ENCODE results near the gene RPRD1A.
"Not testable (repeated sequence)": the region's sequence is repeated elsewhere in the genome, so short reads cannot be mapped to it uniquely, and the experiment has no call there.

RPRD1A gene, protein sequence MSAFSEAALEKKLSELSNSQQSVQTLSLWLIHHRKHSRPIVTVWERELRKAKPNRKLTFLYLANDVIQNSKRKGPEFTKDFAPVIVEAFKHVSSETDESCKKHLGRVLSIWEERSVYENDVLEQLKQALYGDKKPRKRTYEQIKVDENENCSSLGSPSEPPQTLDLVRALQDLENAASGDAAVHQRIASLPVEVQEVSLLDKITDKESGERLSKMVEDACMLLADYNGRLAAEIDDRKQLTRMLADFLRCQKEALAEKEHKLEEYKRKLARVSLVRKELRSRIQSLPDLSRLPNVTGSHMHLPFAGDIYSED

DNA sequence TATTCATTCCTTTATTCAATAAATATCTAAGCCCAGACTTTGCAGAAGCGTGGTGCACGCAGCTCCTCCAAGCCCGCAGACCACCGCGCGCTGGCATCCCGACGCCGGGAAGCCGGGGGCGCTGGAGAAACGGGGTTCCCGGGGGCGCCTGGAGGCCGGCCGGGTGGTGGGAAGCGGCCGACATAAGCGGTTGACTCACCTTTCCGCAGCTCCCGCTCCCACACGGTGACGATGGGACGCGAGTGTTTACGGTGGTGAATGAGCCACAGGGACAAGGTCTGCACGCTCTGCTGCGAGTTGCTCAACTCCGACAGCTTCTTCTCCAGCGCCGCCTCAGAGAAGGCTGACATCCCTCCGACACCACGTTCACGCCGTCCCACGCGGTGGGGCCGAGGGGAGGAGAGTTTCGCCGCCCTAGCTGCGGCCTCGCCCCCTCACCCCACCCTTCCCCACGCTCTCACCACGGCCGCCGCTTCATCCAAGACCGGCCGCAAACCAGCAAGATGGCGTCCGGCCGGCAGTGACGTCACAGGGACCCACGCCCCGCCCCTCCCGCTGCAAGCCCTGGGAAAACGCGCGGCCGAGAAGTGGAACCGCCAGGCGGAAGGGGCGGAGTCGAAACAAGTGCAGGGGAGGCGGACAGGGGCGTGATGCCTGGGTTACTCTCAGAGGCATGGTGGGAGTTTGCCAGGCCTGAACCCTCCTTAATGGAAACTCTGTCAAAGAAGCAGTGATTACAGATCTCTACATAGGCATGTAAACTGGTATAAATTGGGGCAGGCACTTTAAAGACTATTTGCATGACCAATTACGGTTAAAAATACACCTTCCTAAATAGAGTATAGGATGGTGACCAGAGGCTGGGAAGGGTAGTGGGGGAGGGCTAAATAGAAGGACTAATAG, at the start of gene RPRD1A:
Gene RPRD1A (minus strand): TSS at position 505 of the 903 bp plus-strand sequence. CDS start 155 bp downstream, at position 350.
- peak; percentile 96 for DNase-seq (ENCODE audit: low read depth in 1 of 2, low spot score in 1 of 2)

DNA sequence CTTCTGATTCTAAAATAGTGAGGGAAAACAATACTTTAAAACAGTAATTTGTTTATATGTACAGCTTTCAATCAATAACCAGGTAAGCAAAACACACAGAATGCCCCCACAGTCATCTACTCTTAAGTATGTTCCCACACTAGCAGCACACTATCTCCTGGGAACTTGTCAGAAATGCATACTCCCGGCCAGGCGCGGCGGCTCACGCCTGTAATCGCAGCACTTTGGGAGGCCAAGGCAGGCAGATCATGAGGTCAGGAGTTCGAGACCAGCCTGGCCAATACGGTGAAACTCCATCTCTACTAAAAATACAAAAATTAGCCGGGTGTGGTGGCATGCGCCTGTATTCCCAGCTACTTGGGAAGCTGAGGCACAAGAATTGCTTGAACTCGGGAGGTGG, 49.4 kb upstream of the RPRD1A start:
- DNase-seq (ENCODE audit: low read depth in 1 of 2, low spot score in 1 of 2) = not testable (repeated sequence)

GRCh38 chr18:36114738-36115137, 47.4 kb upstream of the RPRD1A start:
- no peak for DNase-seq (ENCODE audit: low read depth in 1 of 2, low spot score in 1 of 2)

GRCh38 chr18:36114251-36114650, 46.9 kb upstream of the RPRD1A start:
- DNase-seq (ENCODE audit: low read depth in 1 of 2, low spot score in 1 of 2) = no peak

GRCh38 chr18:36112302-36112701, 44.9 kb upstream of the RPRD1A start:
- DNase-seq (ENCODE audit: low read depth in 1 of 2, low spot score in 1 of 2) = no peak

- no peak for DNase-seq (ENCODE audit: low read depth in 1 of 2, low spot score in 1 of 2)
Measured at GRCh38 chr18:36109737-36110136, 42.4 kb upstream of the RPRD1A start.

- DNase-seq (ENCODE audit: low read depth in 1 of 2, low spot score in 1 of 2) = no peak
Measured at GRCh38 chr18:36108601-36109000, 41.2 kb upstream of the RPRD1A start.

GRCh38 chr18:36108196-36108595, 40.8 kb upstream of the RPRD1A start:
- no peak for DNase-seq (ENCODE audit: low read depth in 1 of 2, low spot score in 1 of 2)

DNA sequence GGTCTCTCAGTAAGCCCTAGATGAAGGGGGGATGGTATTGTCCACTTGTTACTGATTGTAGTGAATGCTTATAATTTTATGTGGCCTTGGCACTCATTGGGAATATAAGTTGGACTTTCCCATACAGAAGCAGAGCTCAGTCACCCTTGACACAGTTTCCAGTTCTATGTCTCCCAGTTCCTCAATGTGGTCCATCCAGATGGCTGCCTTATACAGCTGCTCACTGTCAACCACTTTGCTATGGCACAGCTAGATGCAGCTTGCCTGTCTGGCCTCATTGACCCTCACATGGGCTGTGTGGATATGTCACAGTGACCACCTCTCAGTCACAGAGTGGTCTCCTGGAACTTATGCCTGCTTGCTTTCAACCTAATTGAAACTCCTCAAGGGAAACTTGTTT, 40.1 kb upstream of the RPRD1A start:
- no peak for DNase-seq (ENCODE audit: low read depth in 1 of 2, low spot score in 1 of 2)

DNA sequence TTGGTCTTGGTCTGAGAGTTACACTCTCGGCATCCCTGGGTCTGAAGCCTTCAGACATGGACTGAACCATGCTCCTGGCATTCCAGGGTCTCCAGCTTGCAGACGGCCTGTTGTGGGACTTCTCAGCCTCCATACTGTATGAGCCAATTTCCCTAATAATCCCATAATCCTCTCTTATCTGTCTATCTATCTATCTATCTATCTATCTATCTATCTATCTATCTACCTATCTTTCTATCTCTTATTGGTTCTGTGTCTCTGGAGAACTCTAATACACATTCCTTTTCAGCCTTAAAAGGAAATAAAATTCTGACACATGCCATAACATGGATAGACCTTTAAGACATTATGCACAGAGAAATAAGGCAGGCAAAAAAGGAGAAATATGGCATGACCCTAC, 37.4 kb upstream of the RPRD1A start:
- DNase-seq (ENCODE audit: low read depth in 1 of 2, low spot score in 1 of 2) = no peak

- no peak for DNase-seq (ENCODE audit: low read depth in 1 of 2, low spot score in 1 of 2)
Measured at GRCh38 chr18:36101943-36102342, 34.6 kb upstream of the RPRD1A start.

DNA sequence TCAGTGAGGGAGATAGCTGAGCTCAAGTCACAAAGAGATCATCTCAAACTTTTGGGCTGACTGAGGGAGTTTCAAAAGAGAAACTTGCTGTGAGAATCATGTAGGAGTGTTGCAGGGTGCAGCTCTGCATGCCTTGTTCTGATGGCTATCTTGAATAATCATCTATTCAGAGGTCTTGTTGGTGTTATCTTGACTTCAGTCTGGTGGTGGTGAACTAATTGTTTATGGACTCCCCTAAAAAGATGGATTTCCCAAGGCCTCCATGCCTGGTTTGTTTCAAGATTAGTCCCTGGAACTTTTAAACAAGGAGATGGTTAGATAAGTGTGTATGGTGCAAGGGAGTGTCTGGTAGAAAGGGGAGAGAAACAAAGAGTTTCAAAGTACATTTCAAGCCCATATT, 32.0 kb upstream of the RPRD1A start:
- no peak for DNase-seq (ENCODE audit: low read depth in 1 of 2, low spot score in 1 of 2)

- no peak for DNase-seq (ENCODE audit: low read depth in 1 of 2, low spot score in 1 of 2)
Measured at GRCh38 chr18:36096955-36097354, 29.6 kb upstream of the RPRD1A start.

GRCh38 chr18:36095936-36096519, 28.7 kb upstream of the RPRD1A start:
- peak in 1 of 2 donors; percentile 20 for DNase-seq (ENCODE audit: low read depth in 1 of 2, low spot score in 1 of 2)

DNA sequence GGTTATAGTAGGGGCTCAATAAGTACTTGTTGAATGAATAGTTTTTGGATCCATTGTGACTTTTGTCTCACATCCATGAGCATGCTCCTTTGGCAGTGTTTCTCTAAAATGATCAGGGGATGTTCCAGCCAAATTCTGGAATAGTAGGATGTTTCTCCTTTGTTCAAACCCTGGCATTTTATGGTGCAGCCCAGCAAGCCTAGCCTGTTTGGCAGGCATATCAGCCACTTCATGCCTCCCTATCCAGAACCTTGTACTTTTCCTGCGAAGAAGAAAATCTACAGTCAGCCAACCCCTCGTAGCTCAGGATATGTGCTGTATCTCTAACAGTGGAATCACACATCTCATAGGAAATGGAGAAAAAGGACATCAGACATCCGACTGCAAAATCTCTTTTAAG, 27.1 kb upstream of the RPRD1A start:
- no peak for DNase-seq (ENCODE audit: low read depth in 1 of 2, low spot score in 1 of 2)

GRCh38 chr18:36092116-36092515, 24.8 kb upstream of the RPRD1A start:
- not testable (repeated sequence) for DNase-seq (ENCODE audit: low read depth in 1 of 2, low spot score in 1 of 2)

DNA sequence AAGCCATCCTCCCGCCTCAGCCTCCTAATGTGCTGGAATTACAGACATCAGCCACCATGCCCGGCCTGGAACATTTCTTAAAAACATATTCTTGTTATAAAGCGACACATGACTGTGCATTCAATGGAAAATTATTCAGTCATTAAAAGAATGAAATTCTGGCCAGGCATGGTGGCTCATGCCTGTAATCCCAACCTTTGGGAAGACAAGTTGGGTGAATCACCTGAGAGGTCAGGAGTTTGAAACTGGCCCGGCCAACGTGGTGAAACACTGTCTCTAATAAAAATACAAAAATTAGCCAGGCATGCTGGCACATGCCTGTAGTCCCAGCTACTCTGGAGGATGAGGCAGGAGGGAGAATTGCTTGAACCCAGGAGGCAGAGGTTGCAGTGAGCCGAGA, 21.6 kb upstream of the RPRD1A start:
- DNase-seq (ENCODE audit: low read depth in 1 of 2, low spot score in 1 of 2) = no peak

DNA sequence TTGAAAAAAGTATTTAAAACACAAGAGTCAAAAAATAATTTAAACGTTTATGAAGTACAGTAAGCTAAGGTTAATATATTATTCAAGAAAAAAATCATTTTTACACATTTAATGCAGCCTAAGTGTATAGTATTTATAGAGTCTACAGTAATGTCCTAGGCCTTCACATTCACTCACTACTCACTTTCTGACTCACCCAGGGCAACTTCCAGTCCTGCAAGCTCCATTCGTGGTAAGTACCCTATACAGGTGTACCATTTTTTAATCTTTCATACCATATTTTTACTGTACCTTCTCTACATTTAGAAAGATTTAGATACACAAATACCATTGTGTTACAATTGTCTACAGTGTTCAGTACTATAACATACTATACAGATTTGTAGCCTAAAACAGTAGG, 20.9 kb upstream of the RPRD1A start:
- DNase-seq (ENCODE audit: low read depth in 1 of 2, low spot score in 1 of 2) = no peak

DNA sequence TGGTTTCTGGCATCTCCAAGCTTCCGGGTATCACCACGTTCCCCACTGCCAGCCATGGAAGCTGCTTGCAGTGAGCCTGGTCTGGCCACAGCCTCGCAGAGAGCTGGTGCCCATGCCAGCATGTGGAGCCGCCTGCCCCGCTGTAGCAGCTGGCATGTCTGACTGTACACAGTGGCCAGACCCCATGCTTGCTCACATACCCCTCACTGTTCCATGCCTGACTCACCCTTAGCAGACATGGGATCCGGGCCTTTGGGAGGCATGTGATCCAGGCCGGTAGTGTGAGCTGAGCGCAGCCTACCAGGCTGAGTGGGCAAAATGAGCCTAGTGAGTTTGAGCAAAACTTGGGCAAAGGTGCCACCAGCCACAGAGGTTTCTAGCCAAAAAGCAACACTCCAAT, 18.8 kb upstream of the RPRD1A start:
- no peak for DNase-seq (ENCODE audit: low read depth in 1 of 2, low spot score in 1 of 2)

- no peak for DNase-seq (ENCODE audit: low read depth in 1 of 2, low spot score in 1 of 2)
Measured at GRCh38 chr18:36085195-36085594, 17.8 kb upstream of the RPRD1A start.

- DNase-seq (ENCODE audit: low read depth in 1 of 2, low spot score in 1 of 2) = no peak
Measured at GRCh38 chr18:36083729-36084128, 16.4 kb upstream of the RPRD1A start.

DNA sequence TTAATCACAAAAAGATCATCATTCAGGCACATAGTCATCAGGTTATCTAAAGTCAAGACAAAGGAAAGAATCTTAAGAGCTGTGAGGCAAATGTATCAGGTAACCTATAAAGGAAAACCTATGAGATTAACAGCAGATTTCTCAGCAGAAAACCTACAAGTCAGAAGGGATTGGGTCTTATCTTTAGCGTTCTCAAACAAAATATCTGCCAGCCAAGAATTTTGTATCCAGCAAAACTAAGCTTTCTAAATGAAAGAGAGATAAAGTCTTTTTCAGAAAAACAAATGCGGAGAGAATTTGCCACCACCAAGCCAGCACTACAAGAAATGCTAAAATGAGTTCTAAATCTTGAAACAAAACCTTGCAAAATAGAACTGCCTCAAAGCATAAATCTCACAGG, 13.8 kb upstream of the RPRD1A start:
- not testable (repeated sequence) for DNase-seq (ENCODE audit: low read depth in 1 of 2, low spot score in 1 of 2)
